PC-9 (cell line): ENCODE data around the gene ADPGK.

Experiments
- EZH2 ChIP-seq: fragments of 200-600 bp; sonication (generic); IDR thresholded peaks from 2 replicates; pipeline ENCODE4 v1.8.0; 2017; ENCODE audit warnings: antibody characterized with exemption, low read depth
- TF ChIP-seq, protein P1 (sequence below): fragments of 200-600 bp; sonication (generic); conservative IDR thresholded peaks from 2 replicates; pipeline ENCODE4 v1.6.1; 2017; ENCODE audit warnings: mixed run types, antibody characterized with exemption, mild to moderate bottlenecking, moderate library complexity

DNA sequence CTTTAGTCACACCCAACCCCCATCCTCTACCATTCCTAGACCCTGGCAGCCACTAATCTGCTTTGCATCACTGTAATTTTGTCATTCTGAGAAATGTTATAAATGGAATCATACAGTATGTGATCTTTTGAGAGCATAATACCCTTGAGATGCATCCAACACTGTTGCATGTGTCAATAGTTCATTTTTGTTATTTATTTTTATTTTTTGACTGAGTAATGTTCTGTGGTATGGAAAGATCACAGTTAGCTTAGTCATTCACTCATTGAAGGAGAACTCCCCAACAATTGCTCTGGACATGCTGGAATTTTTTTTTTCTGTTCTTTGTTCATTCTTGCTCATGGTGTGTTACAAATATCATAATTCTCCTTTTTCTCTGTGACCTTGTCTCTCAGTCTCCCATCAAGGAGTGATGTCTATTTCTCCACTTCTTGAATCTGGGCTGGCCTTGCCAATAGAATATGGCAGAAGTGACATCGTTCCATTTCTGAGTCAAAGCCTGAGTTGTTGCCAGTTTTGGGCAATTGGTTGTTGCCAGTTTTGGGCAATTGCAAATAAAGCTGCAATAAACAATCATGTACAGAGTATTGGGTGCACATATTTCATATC, 6.8 kb upstream of the ADPGK start:
- no peak for TF ChIP-seq EZH2
- TF ChIP-seq, protein P1, sequence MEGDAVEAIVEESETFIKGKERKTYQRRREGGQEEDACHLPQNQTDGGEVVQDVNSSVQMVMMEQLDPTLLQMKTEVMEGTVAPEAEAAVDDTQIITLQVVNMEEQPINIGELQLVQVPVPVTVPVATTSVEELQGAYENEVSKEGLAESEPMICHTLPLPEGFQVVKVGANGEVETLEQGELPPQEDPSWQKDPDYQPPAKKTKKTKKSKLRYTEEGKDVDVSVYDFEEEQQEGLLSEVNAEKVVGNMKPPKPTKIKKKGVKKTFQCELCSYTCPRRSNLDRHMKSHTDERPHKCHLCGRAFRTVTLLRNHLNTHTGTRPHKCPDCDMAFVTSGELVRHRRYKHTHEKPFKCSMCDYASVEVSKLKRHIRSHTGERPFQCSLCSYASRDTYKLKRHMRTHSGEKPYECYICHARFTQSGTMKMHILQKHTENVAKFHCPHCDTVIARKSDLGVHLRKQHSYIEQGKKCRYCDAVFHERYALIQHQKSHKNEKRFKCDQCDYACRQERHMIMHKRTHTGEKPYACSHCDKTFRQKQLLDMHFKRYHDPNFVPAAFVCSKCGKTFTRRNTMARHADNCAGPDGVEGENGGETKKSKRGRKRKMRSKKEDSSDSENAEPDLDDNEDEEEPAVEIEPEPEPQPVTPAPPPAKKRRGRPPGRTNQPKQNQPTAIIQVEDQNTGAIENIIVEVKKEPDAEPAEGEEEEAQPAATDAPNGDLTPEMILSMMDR, result no peak
